ENCODE measurements around the gene ZNF763.
"Not testable (repeated sequence)": the region's sequence is repeated elsewhere in the genome, so short reads cannot be mapped to it uniquely, and the experiment has no call there.

Gene ZNF763

DNA sequence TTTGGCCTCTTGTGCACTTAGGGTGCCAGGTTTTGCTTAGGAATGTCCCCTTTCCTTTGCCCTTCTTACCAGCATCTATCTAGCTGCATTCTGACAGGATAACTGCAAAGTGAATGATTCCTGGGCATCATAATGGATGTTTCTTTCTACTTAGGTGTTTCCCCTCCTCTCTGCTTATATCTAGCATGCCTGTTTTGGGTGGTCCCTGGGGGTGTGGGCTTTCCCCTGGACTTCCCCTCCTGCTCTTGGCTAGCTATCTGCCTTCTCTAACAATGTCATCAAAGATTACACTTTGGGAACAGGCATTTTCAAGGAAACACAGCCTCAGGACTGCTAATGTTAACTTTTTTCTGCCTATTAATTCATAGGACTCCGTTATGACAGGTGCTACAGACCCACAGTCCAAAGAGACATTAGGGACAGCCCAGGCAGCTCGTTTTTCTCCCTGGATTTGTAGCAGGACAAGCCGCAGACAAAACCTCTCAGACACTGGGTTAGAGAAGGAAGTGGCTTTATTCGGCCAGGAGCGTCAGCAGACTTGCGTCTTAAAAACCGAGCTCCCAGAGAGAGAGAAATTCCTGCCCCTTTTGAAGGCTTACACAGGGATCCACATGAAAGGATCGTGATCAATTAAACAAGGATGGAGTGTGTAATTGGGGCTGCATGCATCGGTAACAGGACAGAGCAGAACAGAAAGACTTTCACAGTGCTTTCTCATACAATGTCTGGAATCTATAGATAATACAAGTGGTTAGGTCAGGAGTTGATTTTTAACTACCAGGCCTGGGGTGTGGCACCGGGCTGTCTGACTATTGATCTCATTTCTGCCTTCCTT lies 22.6 kb upstream of the ZNF763 start:
- no peak for DNase-seq (ENCODE audit: low read depth)
- TF ChIP-seq CTCF (IDR thresholded peaks at IDR 0.05; ENCODE audit: insufficient read depth, low read depth, low read length, missing control alignments) = no peak
- no peak overlapping the region for H3K4me3 ChIP-seq (ENCODE audit: low read length)

- no peak for DNase-seq (ENCODE audit: low read depth)
- no peak overlapping the region for H3K4me3 ChIP-seq (ENCODE audit: low read length)
- no peak for TF ChIP-seq CTCF (IDR thresholded peaks at IDR 0.05; ENCODE audit: insufficient read depth, low read depth, low read length, missing control alignments)
These were observed 22.1 kb upstream of the ZNF763 start for GRCh38 chr19:11942843-11943108.

DNA sequence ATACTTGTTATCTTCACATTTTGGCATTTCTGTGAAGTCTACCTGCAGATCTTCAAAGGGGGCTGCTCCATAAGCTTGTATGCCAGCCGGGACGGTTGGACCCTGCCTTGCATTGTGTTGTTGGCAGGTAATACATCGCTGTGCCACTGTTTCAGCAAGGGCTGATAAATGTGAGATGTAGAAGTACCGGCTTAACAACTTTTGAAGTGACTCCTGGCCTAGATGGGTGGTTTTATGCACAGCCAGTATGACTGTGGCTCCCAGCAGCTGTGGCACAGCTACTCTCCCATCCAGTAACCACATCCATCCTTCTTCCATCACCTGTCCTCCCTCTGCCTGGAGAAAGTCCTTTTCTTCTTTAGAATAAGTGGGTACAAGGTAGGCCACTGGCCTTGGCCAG lies 20.2 kb upstream of the ZNF763 start:
- no peak for DNase-seq (ENCODE audit: low read depth)
- no peak for TF ChIP-seq CTCF (IDR thresholded peaks at IDR 0.05; ENCODE audit: insufficient read depth, low read depth, low read length, missing control alignments)
- no peak overlapping the region for H3K4me3 ChIP-seq (ENCODE audit: low read length)

GRCh38 chr19:11948646-11949045 lies 16.2 kb upstream of the ZNF763 start:
- no peak for DNase-seq (ENCODE audit: low read depth)
- no peak overlapping the region for H3K4me3 ChIP-seq (ENCODE audit: low read length)
- no peak for TF ChIP-seq CTCF (IDR thresholded peaks at IDR 0.05; ENCODE audit: insufficient read depth, low read depth, low read length, missing control alignments)

DNA sequence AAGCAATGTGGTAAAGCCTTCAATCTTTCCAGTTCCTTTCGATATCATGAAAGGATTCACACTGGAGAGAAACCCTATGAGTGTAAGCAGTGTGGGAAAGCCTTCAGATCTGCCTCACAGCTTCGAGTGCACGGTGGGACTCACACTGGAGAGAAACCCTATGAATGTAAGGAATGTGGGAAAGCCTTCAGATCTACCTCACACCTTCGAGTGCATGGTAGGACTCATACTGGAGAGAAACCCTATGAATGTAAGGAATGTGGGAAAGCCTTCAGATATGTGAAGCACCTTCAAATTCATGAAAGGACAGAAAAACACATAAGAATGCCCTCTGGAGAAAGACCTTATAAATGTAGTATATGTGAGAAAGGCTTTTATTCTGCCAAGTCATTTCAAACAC lies 15.6 kb upstream of the ZNF763 start:
- no peak overlapping the region for H3K4me3 ChIP-seq (ENCODE audit: low read length)
- no peak for TF ChIP-seq CTCF (IDR thresholded peaks at IDR 0.05; ENCODE audit: insufficient read depth, low read depth, low read length, missing control alignments)
- DNase-seq (ENCODE audit: low read depth) = no peak

DNA sequence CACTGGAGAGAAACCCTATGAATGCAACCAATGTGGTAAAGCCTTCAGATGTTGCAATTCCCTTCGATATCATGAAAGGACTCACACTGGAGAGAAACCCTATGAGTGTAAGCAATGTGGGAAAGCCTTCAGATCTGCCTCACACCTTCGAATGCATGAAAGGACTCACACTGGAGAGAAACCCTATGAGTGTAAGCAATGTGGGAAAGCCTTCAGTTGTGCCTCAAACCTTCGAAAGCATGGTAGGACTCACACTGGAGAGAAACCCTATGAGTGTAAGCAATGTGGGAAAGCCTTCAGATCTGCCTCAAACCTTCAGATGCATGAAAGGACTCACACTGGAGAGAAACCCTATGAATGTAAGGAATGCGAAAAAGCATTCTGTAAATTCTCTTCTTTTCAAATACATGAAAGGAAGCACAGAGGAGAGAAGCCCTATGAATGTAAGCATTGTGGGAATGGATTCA lies 15.2 kb upstream of the ZNF763 start:
- DNase-seq (ENCODE audit: low read depth); H3K4me3 ChIP-seq (ENCODE audit: low read length): not testable (repeated sequence)

GRCh38 chr19:11950312-11950711 lies 14.5 kb upstream of the ZNF763 start:
- DNase-seq (ENCODE audit: low read depth) = no peak
- H3K4me3 ChIP-seq (ENCODE audit: low read length) = no peak overlapping the region
- no peak for TF ChIP-seq CTCF (IDR thresholded peaks at IDR 0.05; ENCODE audit: insufficient read depth, low read depth, low read length, missing control alignments)

Measured in epithelial cell of esophagus (primary cell).